Coronary artery (tissue), 2 donors: Measurements from ENCODE around the gene GALNT17.

Experiments
- DNase-seq: peaks from one replicate; pipeline ENCODE4 v3.0.0-alpha.2; 2017; ENCODE audit warnings: low spot score
- H3K27ac ChIP-seq, 2 donors: fragments of 200-600 bp; sonication (generic); one replicate each; pipeline ENCODE4 v1.5.1; 2016 to 2019
- H3K4me3 ChIP-seq: fragments of 200-600 bp; sonication (generic); 2 replicates; pipeline ENCODE4 v1.5.1; 2016; ENCODE audit warnings: mild to moderate bottlenecking, moderate library complexity
- TF ChIP-seq, protein P1 (sequence below): fragments of 200-600 bp; sonication (generic); IDR thresholded peaks from one replicate; pipeline ENCODE4 v1.5.1; 2019; ENCODE audit warnings: antibody characterized with exemption

Gene GALNT17

GRCh38 chr7:71497256-71497946 lies 365.5 kb downstream of the GALNT17 start:
- no peak for DNase-seq
- peak overlapping the region; percentile 18 for H3K4me3 ChIP-seq
- TF ChIP-seq, protein P1, sequence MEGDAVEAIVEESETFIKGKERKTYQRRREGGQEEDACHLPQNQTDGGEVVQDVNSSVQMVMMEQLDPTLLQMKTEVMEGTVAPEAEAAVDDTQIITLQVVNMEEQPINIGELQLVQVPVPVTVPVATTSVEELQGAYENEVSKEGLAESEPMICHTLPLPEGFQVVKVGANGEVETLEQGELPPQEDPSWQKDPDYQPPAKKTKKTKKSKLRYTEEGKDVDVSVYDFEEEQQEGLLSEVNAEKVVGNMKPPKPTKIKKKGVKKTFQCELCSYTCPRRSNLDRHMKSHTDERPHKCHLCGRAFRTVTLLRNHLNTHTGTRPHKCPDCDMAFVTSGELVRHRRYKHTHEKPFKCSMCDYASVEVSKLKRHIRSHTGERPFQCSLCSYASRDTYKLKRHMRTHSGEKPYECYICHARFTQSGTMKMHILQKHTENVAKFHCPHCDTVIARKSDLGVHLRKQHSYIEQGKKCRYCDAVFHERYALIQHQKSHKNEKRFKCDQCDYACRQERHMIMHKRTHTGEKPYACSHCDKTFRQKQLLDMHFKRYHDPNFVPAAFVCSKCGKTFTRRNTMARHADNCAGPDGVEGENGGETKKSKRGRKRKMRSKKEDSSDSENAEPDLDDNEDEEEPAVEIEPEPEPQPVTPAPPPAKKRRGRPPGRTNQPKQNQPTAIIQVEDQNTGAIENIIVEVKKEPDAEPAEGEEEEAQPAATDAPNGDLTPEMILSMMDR, result no peak
- peak overlapping the region; percentile 30 to 40 for H3K27ac ChIP-seq

DNA sequence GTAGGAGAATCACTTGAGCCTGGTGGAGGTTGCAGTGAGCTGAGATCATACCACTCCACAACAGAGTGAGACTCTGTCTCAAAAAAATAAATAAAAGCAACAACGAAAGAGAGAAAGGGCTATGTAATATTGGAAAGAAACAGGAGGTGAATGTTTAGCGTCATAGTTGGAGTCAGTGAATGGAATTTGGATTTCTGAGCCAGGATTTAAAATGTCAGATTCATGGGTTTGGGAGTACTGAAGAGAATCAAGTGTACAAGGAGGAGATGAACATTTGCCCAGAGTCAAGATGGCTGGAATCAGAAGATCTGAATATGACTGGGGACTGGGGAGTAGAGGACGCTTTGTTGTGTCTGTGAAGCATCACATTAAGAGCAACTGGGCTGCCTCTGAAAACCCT lies 366.4 kb downstream of the GALNT17 start:
- no peak for DNase-seq
- TF ChIP-seq, protein P1, result no peak
- Histone ChIP-seq H3K4me3 (no peak overlapping the region), H3K27ac (no peak overlapping the region)

GRCh38 chr7:71504697-71505441 lies 372.9 kb downstream of the GALNT17 start:
- no peak overlapping the region for H3K4me3 ChIP-seq
- TF ChIP-seq, protein P1, result no peak
- no peak overlapping the region for H3K27ac ChIP-seq
- DNase-seq, result no peak

GRCh38 chr7:71506822-71507221 lies 374.9 kb downstream of the GALNT17 start:
- no peak for DNase-seq
- H3K4me3 ChIP-seq, result no peak overlapping the region
- H3K27ac ChIP-seq, result no peak overlapping the region
- TF ChIP-seq, protein P1, result no peak

DNA sequence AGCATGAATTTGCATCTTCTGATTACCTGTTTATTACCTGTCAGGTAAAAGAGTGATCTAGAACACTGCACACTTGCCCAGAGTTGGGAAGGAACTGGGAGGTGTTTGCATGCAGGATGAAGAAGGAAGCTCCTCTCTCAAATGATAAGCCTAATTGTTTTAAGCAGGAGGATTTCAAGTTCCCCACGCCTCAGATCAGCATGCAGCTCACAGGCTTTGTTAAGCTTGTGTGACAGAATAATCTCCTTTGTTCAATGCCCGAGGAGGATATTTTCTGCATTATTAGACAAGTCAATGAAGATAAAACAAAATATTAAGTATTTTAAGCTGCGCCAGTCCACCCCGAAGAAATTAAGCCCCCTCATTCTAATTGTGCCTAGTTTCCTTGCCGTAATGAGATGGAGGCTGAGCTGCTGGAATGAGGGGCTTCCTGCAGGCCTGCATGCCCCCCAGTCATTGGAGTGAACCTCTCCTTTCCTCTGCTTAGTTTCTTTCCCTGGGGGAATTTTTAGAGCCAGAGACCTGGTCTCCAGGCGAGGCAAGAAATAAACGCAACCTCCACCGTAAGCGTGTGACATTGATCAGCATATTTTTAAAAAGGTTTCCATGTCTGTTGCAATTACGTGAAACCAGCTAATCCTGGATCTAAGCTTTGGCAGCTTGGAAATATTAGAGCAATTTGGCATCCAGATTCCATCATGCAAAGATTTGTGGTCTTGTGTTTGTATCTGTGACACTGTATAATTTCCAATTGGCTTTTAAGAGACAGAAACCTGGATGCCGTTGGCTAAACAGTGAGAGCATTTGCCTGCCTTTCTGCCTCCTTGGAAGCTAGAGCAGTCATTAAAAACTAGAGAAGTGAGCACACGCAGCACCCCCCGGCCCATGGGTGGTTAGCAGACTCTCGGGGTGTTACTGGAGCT lies 376.0 kb downstream of the GALNT17 start:
- no peak overlapping the region for H3K4me3 ChIP-seq
- DNase-seq, result no peak
- TF ChIP-seq, protein P1, result no peak
- H3K27ac ChIP-seq, result no peak overlapping the region

DNA sequence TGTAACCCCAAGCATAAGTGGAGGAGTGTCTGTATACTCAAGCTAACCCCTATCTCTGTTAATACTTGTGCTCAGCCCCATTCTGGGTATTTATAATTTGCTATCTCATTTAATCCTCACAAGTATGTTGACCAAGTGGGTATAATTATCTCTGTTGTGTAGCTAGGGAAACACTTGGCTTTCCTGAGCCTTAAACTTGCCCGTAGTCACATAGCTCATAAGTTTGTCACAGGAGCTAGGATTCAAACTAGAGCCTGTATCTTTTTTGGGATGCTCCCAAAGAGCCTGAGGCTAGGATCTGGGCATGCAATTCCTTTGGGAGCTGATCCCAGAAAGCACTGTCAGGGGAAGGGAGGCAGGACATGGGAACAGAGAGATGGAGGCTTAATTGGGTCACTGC lies 377.4 kb downstream of the GALNT17 start:
- TF ChIP-seq, protein P1, result no peak
- DNase-seq, result no peak

More for the DNA sequence above, 377.4 kb downstream of the GALNT17 start:
- Histone ChIP-seq H3K27ac (no peak overlapping the region), H3K4me3 (no peak overlapping the region)
